Keratinocyte (primary cell): ENCODE data around the gene ANGPTL8. TPM values are rescaled to one million over a fixed set of nuclear protein-coding genes. Genes with fewer than 3 reads are reported as not detected.

Experiments
- DNase-seq: peaks from one replicate; pipeline ENCODE4 v3.0.0-alpha.2; 2011; ENCODE audit warnings: low read depth, missing footprints, low spot score
- FAIRE-seq: peaks from 2 replicates; lab custom pipeline; 2011; peaks lifted over from hg19 to GRCh38; lab: Jason Lieb, UNC
- H2AFZ ChIP-seq: 2 replicates; pipeline ENCODE4 v1.6.0; 2012; ENCODE audit warnings: low read length, control low read depth, inconsistent platforms; ENCODE audit not compliant: control insufficient read depth
- H3K27ac ChIP-seq: 2 replicates; pipeline ENCODE4 v1.5.1; 2011; ENCODE audit warnings: low read length; ENCODE audit not compliant: control insufficient read depth, insufficient read depth
- H3K27me3 ChIP-seq: 3 replicates; pipeline ENCODE4 v1.6.0; 2011; ENCODE audit warnings: low read length; ENCODE audit not compliant: control insufficient read depth, insufficient read depth; ENCODE audit errors: extremely low read depth
- H3K36me3 ChIP-seq, 2 experiments: 2 replicates in 1 of 2; 3 replicates in 1 of 2; pipeline ENCODE4 v1.5.1; 2011; ENCODE audit warnings: low read length in 2 of 2, mild to moderate bottlenecking in 1 of 2; ENCODE audit not compliant: control insufficient read depth in 2 of 2, insufficient read depth in 2 of 2; ENCODE audit errors: extremely low read depth in 1 of 2
- H3K4me1 ChIP-seq: 3 replicates; pipeline ENCODE4 v1.5.1; 2011; ENCODE audit warnings: low read length; ENCODE audit not compliant: control insufficient read depth, insufficient read depth; ENCODE audit errors: extremely low read depth
- H3K4me2 ChIP-seq: 3 replicates; pipeline ENCODE4 v1.6.0; 2011; ENCODE audit warnings: low read depth, low read length; ENCODE audit not compliant: control insufficient read depth, insufficient read depth; ENCODE audit errors: extremely low read depth
- H3K4me3 ChIP-seq, 3 experiments: fragments of 200-600 bp in 1 of 3; sonication (generic) in 1 of 3; 2 replicates in 2 of 3; 3 replicates in 1 of 3; pipeline ENCODE4 v1.5.1; 2011 to 2016; ENCODE audit warnings: low read length in 3 of 3, mild to moderate bottlenecking in 3 of 3, control low read depth in 2 of 3, inconsistent platforms in 1 of 3, low read depth in 1 of 3, mixed read lengths in 1 of 3, mixed run types in 1 of 3, moderate library complexity in 1 of 3; ENCODE audit not compliant: control insufficient read depth in 2 of 3, insufficient read depth in 2 of 3; ENCODE audit errors: extremely low read depth in 1 of 3
- H3K79me2 ChIP-seq: 2 replicates; pipeline ENCODE4 v1.6.0; 2012; ENCODE audit warnings: low read length; ENCODE audit not compliant: control insufficient read depth, insufficient read depth
- H3K9ac ChIP-seq: 3 replicates; pipeline ENCODE4 v1.6.0; 2011; ENCODE audit warnings: low read length; ENCODE audit not compliant: control insufficient read depth, insufficient read depth; ENCODE audit errors: extremely low read depth
- H3K9me1 ChIP-seq: 3 replicates; pipeline ENCODE4 v1.6.0; 2011; ENCODE audit warnings: low read length; ENCODE audit not compliant: control insufficient read depth, insufficient read depth; ENCODE audit errors: extremely low read depth
- H3K9me3 ChIP-seq: 2 replicates; pipeline ENCODE4 v1.5.1; 2012; ENCODE audit warnings: low read depth, low read length; ENCODE audit not compliant: control insufficient read depth
- H4K20me1 ChIP-seq: 3 replicates; pipeline ENCODE4 v1.6.0; 2011; ENCODE audit warnings: low read length; ENCODE audit not compliant: control insufficient read depth, insufficient read depth; ENCODE audit errors: extremely low read depth
- EZH2 ChIP-seq: IDR thresholded peaks from one replicate; pipeline ENCODE4 v1.6.1; 2012; ENCODE audit warnings: inconsistent platforms, mild to moderate bottlenecking, low read length, moderate library complexity
- dilution Hi-C: fragments of 300-500 bp; cut with MboI; formaldehyde crosslinking; loops from one replicate; pipeline ENCODE4 v1.7.0; 2020; ENCODE audit warnings: low sequenced_read_pairs; ENCODE audit not compliant: extremely low pct_ligation_motif_present
- polyA plus RNA-seq, 5 experiments: library from polyadenylated mRNA; depleted of rRNA in 3 of 5; stranded (reverse) in 3 of 5; stranded (forward) in 1 of 5; unstranded in 1 of 5; fragments of >200 nt; gene quantifications; 1 replicate in 1 of 5; 2 replicates in 3 of 5; 3 replicates in 1 of 5; pipeline versions ENCODE4 v1.2.1 to v1.2.3, GENCODE V29; 2011 to 2012; ENCODE audit warnings: missing spikeins in 2 of 5, low read depth in 1 of 5, low replicate concordance in 1 of 5
- TF ChIP-seq, protein P1 (sequence below), 3 experiments: IDR thresholded peaks in 1 of 3; conservative IDR thresholded peaks in 1 of 3; optimal IDR thresholded peaks in 1 of 3; 2 replicates in 2 of 3; 3 replicates in 1 of 3; pipeline versions ENCODE3 to v1.5.1; 2011; ENCODE audit warnings: low read length in 3 of 3, mild to moderate bottlenecking in 3 of 3, moderate library complexity in 2 of 3, control low read depth in 1 of 3, inconsistent platforms in 1 of 3; ENCODE audit not compliant: insufficient read depth in 2 of 3; ENCODE audit errors: extremely low read depth in 1 of 3

The ANGPTL8 gene
- polyA plus RNA-seq, 1 donor (not counting 4 experiments of a cell fraction or from before 2014, with no cell fraction given): 0.18 TPM

DNA sequence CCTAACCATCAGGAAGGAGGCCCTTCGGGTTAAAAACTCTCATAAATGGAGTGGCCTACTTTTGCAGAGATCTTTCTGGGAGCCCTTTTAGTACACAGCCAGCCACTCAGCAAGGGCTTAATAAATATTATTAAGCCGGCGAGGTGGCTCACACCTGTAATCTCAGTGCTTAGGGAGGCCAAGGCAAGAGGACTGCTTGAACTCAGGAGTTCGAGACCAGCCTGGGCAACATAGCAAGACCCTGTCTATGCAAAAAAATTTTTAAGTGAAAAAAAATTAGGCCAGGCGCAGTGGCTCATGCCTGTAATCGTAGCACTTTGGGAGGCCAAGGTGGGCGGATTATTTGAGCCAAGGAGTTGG is 41.3 kb upstream of the ANGPTL8 start:
- no peak for FAIRE-seq
- DNase-seq: no peak
- Histone ChIP-seq H3K27me3 (no peaks in the 10 kb centered on the region), H2AFZ (no peak overlapping the region), H3K27ac (no peak overlapping the region), H3K79me2 (no peaks in the 10 kb centered on the region), H3K9ac (no peak overlapping the region), H3K9me3 (no peaks in the 10 kb centered on the region), H3K9me1 (no peaks in the 10 kb centered on the region), H4K20me1 (no peaks in the 10 kb centered on the region), H3K4me1 (no peaks in the 10 kb centered on the region), H3K4me2 (peak overlapping the region; percentile 4), H3K4me3 (no peak overlapping the region), H3K36me3 (peaks cover 3 to 9% of the 10 kb centered on the region in 2 experiments)
- TF ChIP-seq EZH2: no peak
- TF ChIP-seq, protein P1, sequence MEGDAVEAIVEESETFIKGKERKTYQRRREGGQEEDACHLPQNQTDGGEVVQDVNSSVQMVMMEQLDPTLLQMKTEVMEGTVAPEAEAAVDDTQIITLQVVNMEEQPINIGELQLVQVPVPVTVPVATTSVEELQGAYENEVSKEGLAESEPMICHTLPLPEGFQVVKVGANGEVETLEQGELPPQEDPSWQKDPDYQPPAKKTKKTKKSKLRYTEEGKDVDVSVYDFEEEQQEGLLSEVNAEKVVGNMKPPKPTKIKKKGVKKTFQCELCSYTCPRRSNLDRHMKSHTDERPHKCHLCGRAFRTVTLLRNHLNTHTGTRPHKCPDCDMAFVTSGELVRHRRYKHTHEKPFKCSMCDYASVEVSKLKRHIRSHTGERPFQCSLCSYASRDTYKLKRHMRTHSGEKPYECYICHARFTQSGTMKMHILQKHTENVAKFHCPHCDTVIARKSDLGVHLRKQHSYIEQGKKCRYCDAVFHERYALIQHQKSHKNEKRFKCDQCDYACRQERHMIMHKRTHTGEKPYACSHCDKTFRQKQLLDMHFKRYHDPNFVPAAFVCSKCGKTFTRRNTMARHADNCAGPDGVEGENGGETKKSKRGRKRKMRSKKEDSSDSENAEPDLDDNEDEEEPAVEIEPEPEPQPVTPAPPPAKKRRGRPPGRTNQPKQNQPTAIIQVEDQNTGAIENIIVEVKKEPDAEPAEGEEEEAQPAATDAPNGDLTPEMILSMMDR (optimal IDR thresholded peaks at IDR 0.05 in 1 of 3, IDR thresholded peaks at IDR 0.05 in 1 of 3, conservative IDR thresholded peaks at IDR 0.05 in 1 of 3; ENCODE audit: extremely low read depth in 1 of 3, insufficient read depth in 2 of 3, low read length in 3 of 3): no peak
- dilution Hi-C loops: no loop called here

DNA sequence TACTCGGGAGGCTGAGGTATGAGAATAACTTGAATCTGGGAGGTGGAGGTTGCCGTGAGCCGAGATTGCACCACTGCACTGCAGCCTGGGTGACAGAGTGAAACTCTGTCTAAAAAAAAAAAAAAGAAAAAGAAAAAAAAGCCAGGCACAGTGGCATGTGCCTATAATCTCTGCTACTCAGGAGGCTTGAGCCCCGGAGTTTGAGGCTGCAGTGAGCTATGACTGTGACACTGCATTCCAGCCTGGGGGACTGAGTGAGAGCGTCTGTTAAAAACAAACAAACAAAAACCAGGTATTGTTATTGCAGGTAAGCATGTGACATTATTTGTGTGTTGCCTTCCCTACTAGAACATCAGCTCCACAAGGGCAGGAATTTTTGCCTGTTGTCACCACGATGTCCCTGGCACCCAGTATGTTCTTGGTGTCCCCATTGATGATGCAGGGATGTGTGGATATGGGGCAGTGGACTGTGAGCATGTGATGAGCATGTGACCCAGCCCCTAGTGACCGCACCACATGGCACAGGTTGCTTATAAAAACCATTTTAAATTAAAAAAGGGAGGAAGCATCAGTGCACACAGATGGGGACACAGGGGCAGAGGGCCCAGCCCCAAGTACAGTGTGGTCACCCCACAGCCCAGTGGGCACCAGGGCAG is 40.5 kb upstream of the ANGPTL8 start:
- no peaks in the 10 kb centered on the region for H3K79me2 ChIP-seq
- FAIRE-seq: no peak
- no peak overlapping the region for H2AFZ ChIP-seq
- H3K4me1 ChIP-seq: no peaks in the 10 kb centered on the region
- no peaks in the 10 kb centered on the region for H3K27me3 ChIP-seq
- no peaks in the 10 kb centered on the region for H3K9me1 ChIP-seq
- peaks cover 3 to 9% of the 10 kb centered on the region in 2 experiments for H3K36me3 ChIP-seq
- no peak overlapping the region for H3K4me3 ChIP-seq
- H3K9ac ChIP-seq: no peak overlapping the region
- dilution Hi-C loops: no loop called here
- TF ChIP-seq, protein P1 (optimal IDR thresholded peaks at IDR 0.05 in 1 of 3, IDR thresholded peaks at IDR 0.05 in 1 of 3, conservative IDR thresholded peaks at IDR 0.05 in 1 of 3; ENCODE audit: extremely low read depth in 1 of 3, insufficient read depth in 2 of 3, low read length in 3 of 3): no peak
- no peak for TF ChIP-seq EZH2
- no peak overlapping the region for H3K4me2 ChIP-seq
- H3K27ac ChIP-seq: no peak overlapping the region
- DNase-seq: no peak
- no peaks in the 10 kb centered on the region for H4K20me1 ChIP-seq
- H3K9me3 ChIP-seq: no peaks in the 10 kb centered on the region
